ENCODE measurements around the gene RARRES2. TPM values are rescaled to one million over a fixed set of nuclear protein-coding genes. Genes with fewer than 3 reads are reported as not detected.

The RARRES2 gene
- total RNA-seq, 1 experiment from 2014 or later, result not detected

DNA sequence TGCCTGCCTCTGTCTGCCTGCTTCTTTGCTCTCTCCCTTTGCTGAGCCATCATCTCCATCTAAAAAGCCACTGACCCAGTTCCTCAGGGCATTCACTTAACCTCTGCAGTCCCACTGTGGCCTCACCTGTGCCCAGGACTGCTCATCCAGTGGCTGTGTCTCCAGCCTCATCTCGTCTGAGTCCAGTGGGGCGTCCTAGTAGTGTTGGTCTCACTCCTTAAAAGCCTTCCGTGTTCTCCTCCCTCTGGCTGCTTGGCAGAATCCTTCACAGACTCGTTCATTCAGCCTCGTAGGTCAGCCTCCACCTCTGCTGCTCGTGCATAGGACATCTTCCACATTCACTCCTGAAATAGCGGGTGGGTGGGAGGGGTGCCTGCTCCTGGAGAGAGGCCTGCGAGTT lies 7.3 kb downstream of the RARRES2 start:
- Histone ChIP-seq H3K79me2 (ENCODE audit: low read depth) (0 out of 2 replicates have a peak, but pooled peaks cover under 1% of the 10 kb centered on the region), H3K36me3 (ENCODE audit: low read depth) (0 out of 2 replicates have a peak, but pooled peaks cover 4% of the 10 kb centered on the region), H4K20me1 (ENCODE audit: insufficient read depth) (no peaks in the 10 kb centered on the region; the same call in none of the 2 replicates), H3K9me2 (ENCODE audit: insufficient read depth) (no peaks in the 10 kb centered on the region), H3K27ac (no peak overlapping the region), H2AFZ (no peak overlapping the region), H3K4me2 (no peak overlapping the region), H3K4me1 (replicated peaks; ENCODE audit: insufficient read depth) (no peaks in the 10 kb centered on the region), H3F3A (ENCODE audit: insufficient read depth, low read depth) (0 out of 2 replicates have a peak, but pooled peaks cover 8% of the 10 kb centered on the region), H3K27me3 (ENCODE audit: insufficient read depth, low read depth) (no peaks in the 10 kb centered on the region), H3K9me3 (ENCODE audit: insufficient read depth, low read depth) (no peaks in the 10 kb centered on the region), H3K4me3 (no peak overlapping the region)
- ChIA-PET POLR2A (ENCODE audit: unreplicated experiment) (no interaction called here), CTCF (no interaction called here)
- intact Hi-C loops (cut with micrococcal nuclease; ENCODE audit: unreplicated experiment), result no loop called here
- no peak for TF ChIP-seq EZH2 (IDR thresholded peaks at IDR 0.05; ENCODE audit: low read depth)
- TF ChIP-seq CTCF (conservative IDR thresholded peaks at IDR 0.05), result no peak
- BruUV-seq (replicated peaks), result no TSS peak
- no peak for DNase-seq

- H3K36me3 ChIP-seq (ENCODE audit: low read depth), result 0 out of 2 replicates have a peak, but pooled peaks cover 7% of the 10 kb centered on the region
- DNase-seq, result no peak
- 0 out of 2 replicates have a peak, but pooled peaks cover 3% of the 10 kb centered on the region for H3K79me2 ChIP-seq (ENCODE audit: low read depth)
- H3K4me2 ChIP-seq, result no peak overlapping the region
- no peaks in the 10 kb centered on the region for H3K4me1 ChIP-seq (replicated peaks; ENCODE audit: insufficient read depth)
- no peaks in the 10 kb centered on the region for H3K9me3 ChIP-seq (ENCODE audit: insufficient read depth, low read depth)
- ChIA-PET POLR2A (ENCODE audit: unreplicated experiment) (no interaction called here), CTCF (no interaction called here)
- H3K27me3 ChIP-seq (ENCODE audit: insufficient read depth, low read depth), result no peaks in the 10 kb centered on the region
- BruUV-seq (replicated peaks), result no TSS peak
- no peaks in the 10 kb centered on the region for H3K9me2 ChIP-seq (ENCODE audit: insufficient read depth)
- 0 out of 2 replicates have a peak, but pooled peaks cover 8% of the 10 kb centered on the region for H3F3A ChIP-seq (ENCODE audit: insufficient read depth, low read depth)
- H3K27ac ChIP-seq, result no peak overlapping the region
- H3K4me3 ChIP-seq, result no peak overlapping the region
- H4K20me1 ChIP-seq (ENCODE audit: insufficient read depth), result no peaks in the 10 kb centered on the region; the same call in none of the 2 replicates
- intact Hi-C loops (cut with micrococcal nuclease; ENCODE audit: unreplicated experiment), result no loop called here
- H2AFZ ChIP-seq, result no peak overlapping the region
- TF ChIP-seq CTCF (conservative IDR thresholded peaks at IDR 0.05), result no peak
- no peak for TF ChIP-seq EZH2 (IDR thresholded peaks at IDR 0.05; ENCODE audit: low read depth)
These were observed 7.8 kb downstream of the RARRES2 start for GRCh38 chr7:150333659-150334058.

GRCh38 chr7:150332852-150333635 lies 8.4 kb downstream of the RARRES2 start:
- no peak for TF ChIP-seq EZH2 (IDR thresholded peaks at IDR 0.05; ENCODE audit: low read depth)
- no peak for TF ChIP-seq CTCF (conservative IDR thresholded peaks at IDR 0.05)
- Histone ChIP-seq H3K4me2 (no peak overlapping the region), H3F3A (ENCODE audit: insufficient read depth, low read depth) (0 out of 2 replicates have a peak, but pooled peaks cover 8% of the 10 kb centered on the region), H3K27ac (no peak overlapping the region), H3K9me2 (ENCODE audit: insufficient read depth) (no peaks in the 10 kb centered on the region), H3K9me3 (ENCODE audit: insufficient read depth, low read depth) (no peaks in the 10 kb centered on the region), H3K36me3 (ENCODE audit: low read depth) (0 out of 2 replicates have a peak, but pooled peaks cover 13% of the 10 kb centered on the region), H2AFZ (no peak overlapping the region), H4K20me1 (ENCODE audit: insufficient read depth) (no peaks in the 10 kb centered on the region; the same call in none of the 2 replicates), H3K4me1 (replicated peaks; ENCODE audit: insufficient read depth) (no peaks in the 10 kb centered on the region), H3K79me2 (ENCODE audit: low read depth) (0 out of 2 replicates have a peak, but pooled peaks cover 8% of the 10 kb centered on the region), H3K27me3 (ENCODE audit: insufficient read depth, low read depth) (no peaks in the 10 kb centered on the region), H3K4me3 (no peak overlapping the region)
- no peak for DNase-seq
- ChIA-PET POLR2A (ENCODE audit: unreplicated experiment) (no interaction called here), CTCF (no interaction called here)
- intact Hi-C loops (cut with micrococcal nuclease; ENCODE audit: unreplicated experiment), result no loop called here
- no TSS peak for BruUV-seq (replicated peaks)

All from PC-9 (cell line).